IMR-90 (cell line): Measurements from ENCODE around the gene APOL5. TPM values are rescaled to one million over a fixed set of nuclear protein-coding genes. Genes with fewer than 3 reads are reported as not detected.

ENCODE experiments used
- ATAC-seq: fragments of 200-7000 bp; cut with Tn5 transposase; 2 replicates; pipeline ENCODE4 v1.9.1; 2020; ENCODE audit warnings: low read depth, mild to moderate bottlenecking, moderate library complexity
- BruUV-seq: library from RNA; stranded (reverse); fragments of 400-500 nt; replicated peaks from 2 replicates; lab custom pipeline; 2021; lab: Mats Ljungman, UMichigan
- CTCF ChIA-PET: fragments of 300-600 bp; formaldehyde crosslinking; extraction: SDS; loops from one replicate; lab custom pipeline; 2021; ENCODE audit warnings: antibody characterized with exemption; lab: Yijun Ruan, JAX
- POLR2A ChIA-PET: fragments of 300-600 bp; sonication (Branson Sonifier 250); formaldehyde crosslinking; loops from one replicate; lab custom pipeline; 2022; ENCODE audit warnings: antibody characterized with exemption; ENCODE audit not compliant: unreplicated experiment; lab: Charles Lee
- DNase-seq: peaks from one replicate; pipeline ENCODE4 v3.0.0; 2013
- H2AFZ ChIP-seq: replicated peaks from 2 replicates; pipeline ENCODE3; 2013; ENCODE audit warnings: low read length, mild to moderate bottlenecking; ENCODE audit not compliant: poor library complexity
- H2AK5ac ChIP-seq: 2 replicates; pipeline ENCODE4 v1.6.1; 2013; ENCODE audit warnings: low read depth, low read length, inconsistent platforms
- H2AK9ac ChIP-seq: replicated peaks from 2 replicates; pipeline ENCODE3; 2013; ENCODE audit warnings: mild to moderate bottlenecking, low read depth, low read length, moderate library complexity; ENCODE audit not compliant: poor library complexity
- H2BK120ac ChIP-seq: 2 replicates; pipeline ENCODE4 v1.6.1; 2013; ENCODE audit warnings: low read depth, low read length, inconsistent platforms
- H2BK15ac ChIP-seq: 3 replicates; pipeline ENCODE4 v1.6.1; 2013; ENCODE audit warnings: low read depth, low read length, inconsistent platforms
- H2BK20ac ChIP-seq: 2 replicates; pipeline ENCODE4 v1.6.1; 2013; ENCODE audit warnings: low read depth, mild to moderate bottlenecking, inconsistent platforms, low read length, moderate library complexity
- H2BK5ac ChIP-seq: 2 replicates; pipeline ENCODE4 v1.6.1; 2013; ENCODE audit warnings: mild to moderate bottlenecking, low read depth, low read length, inconsistent platforms; ENCODE audit not compliant: poor library complexity, severe bottlenecking
- H3K14ac ChIP-seq: replicated peaks from 2 replicates; pipeline ENCODE4 v1.6.1; 2013; ENCODE audit warnings: low read depth, low read length, inconsistent platforms
- H3K18ac ChIP-seq: 2 replicates; pipeline ENCODE4 v1.6.1; 2013; ENCODE audit warnings: low read depth, low read length, control low read depth
- H3K23ac ChIP-seq: 2 replicates; pipeline ENCODE4 v1.6.1; 2013; ENCODE audit warnings: low read depth, low read length, inconsistent platforms
- H3K27ac ChIP-seq: 2 replicates; pipeline ENCODE4 v1.5.1; 2013; ENCODE audit warnings: mild to moderate bottlenecking, control low read depth, low read length; ENCODE audit not compliant: insufficient read depth
- H3K27me3 ChIP-seq: 2 replicates; pipeline ENCODE4 v1.6.1; 2013; ENCODE audit warnings: low read length; ENCODE audit not compliant: control insufficient read depth, insufficient read depth
- H3K36me3 ChIP-seq: 2 replicates; pipeline ENCODE4 v1.6.1; 2013; ENCODE audit warnings: low read length, mixed read lengths; ENCODE audit not compliant: control insufficient read depth, insufficient read depth
- H3K4ac ChIP-seq: 2 replicates; pipeline ENCODE4 v1.6.1; 2013; ENCODE audit warnings: low read depth, low read length, inconsistent platforms
- H3K4me1 ChIP-seq: 2 replicates; pipeline ENCODE4 v1.6.1; 2013; ENCODE audit warnings: low read length, mixed read lengths; ENCODE audit not compliant: control insufficient read depth, insufficient read depth
- H3K4me2 ChIP-seq: 2 replicates; pipeline ENCODE4 v1.6.1; 2013; ENCODE audit warnings: low read depth, mild to moderate bottlenecking, control low read depth, low read length, moderate library complexity
- H3K4me3 ChIP-seq: 2 replicates; pipeline ENCODE4 v1.5.1; 2013; ENCODE audit warnings: low read depth, mild to moderate bottlenecking, control low read depth, low read length, moderate library complexity; ENCODE audit not compliant: insufficient read depth
- H3K56ac ChIP-seq: 2 replicates; pipeline ENCODE4 v1.6.1; 2013; ENCODE audit warnings: low read length, inconsistent platforms; ENCODE audit not compliant: insufficient read depth; ENCODE audit errors: extremely low read depth
- H3K79me1 ChIP-seq, 2 experiments: 2 replicates each; pipeline ENCODE4 v1.6.1; 2013; ENCODE audit warnings: low read length in 2 of 2, inconsistent platforms in 1 of 2, low read depth in 1 of 2
- H3K9ac ChIP-seq: 2 replicates; pipeline ENCODE4 v1.6.1; 2013; ENCODE audit warnings: low read depth, low read length, control low read depth
- H3K9me1 ChIP-seq: 2 replicates; pipeline ENCODE4 v1.6.1; 2013; ENCODE audit warnings: low read length, inconsistent platforms; ENCODE audit not compliant: insufficient read depth
- H3K9me3 ChIP-seq: 2 replicates; pipeline ENCODE4 v1.6.1; 2013; ENCODE audit warnings: low read length; ENCODE audit not compliant: control insufficient read depth, insufficient read depth
- H4K20me1 ChIP-seq: 2 replicates; pipeline ENCODE4 v1.6.1; 2013; ENCODE audit warnings: low read length, inconsistent platforms; ENCODE audit not compliant: insufficient read depth
- H4K5ac ChIP-seq: 2 replicates; pipeline ENCODE4 v1.6.1; 2013; ENCODE audit warnings: mild to moderate bottlenecking, low read depth, low read length, control low read depth
- H4K8ac ChIP-seq, 2 experiments: 2 replicates each; pipeline ENCODE4 v1.6.1; 2013; ENCODE audit warnings: low read depth in 2 of 2, low read length in 2 of 2, control low read depth in 1 of 2, inconsistent platforms in 1 of 2
- H4K91ac ChIP-seq: 2 replicates; pipeline ENCODE4 v1.6.1; 2013; ENCODE audit warnings: low read depth, low read length, inconsistent platforms; ENCODE audit not compliant: insufficient read depth
- BHLHE40 ChIP-seq: fragments of 150-350 bp; IDR thresholded peaks from 2 replicates; pipeline ENCODE4 v1.6.1; 2016; ENCODE audit warnings: mild to moderate bottlenecking, low read depth, low read length
- CEBPB ChIP-seq: IDR thresholded peaks from 2 replicates; pipeline ENCODE4 v1.6.1; 2012; ENCODE audit warnings: low read depth, low read length, improper control_type of control experiment
- CHD1 ChIP-seq: IDR thresholded peaks from 2 replicates; pipeline ENCODE4 v1.6.1; 2012; ENCODE audit warnings: low read depth, low read length, improper control_type of control experiment
- CTCF ChIP-seq: conservative IDR thresholded peaks from 2 replicates; pipeline ENCODE4 v1.5.1; 2012; ENCODE audit warnings: mild to moderate bottlenecking, low read depth, low read length, improper control_type of control experiment
- ELK1 ChIP-seq: fragments of 150-350 bp; IDR thresholded peaks from 2 replicates; pipeline ENCODE4 v1.6.1; 2016; ENCODE audit warnings: low read depth, mild to moderate bottlenecking, low read length, moderate library complexity, borderline replicate concordance
- FOS ChIP-seq: fragments of 150-350 bp; IDR thresholded peaks from 2 replicates; pipeline ENCODE4 v1.6.1; 2016; ENCODE audit warnings: low read depth, low read length
- MAFK ChIP-seq: IDR thresholded peaks from 2 replicates; pipeline ENCODE4 v1.6.1; 2012; ENCODE audit warnings: low read depth, low read length, improper control_type of control experiment
- MAZ ChIP-seq: IDR thresholded peaks from 2 replicates; pipeline ENCODE4 v1.6.1; 2012; ENCODE audit warnings: low read depth, mild to moderate bottlenecking, low read length, improper control_type of control experiment, moderate library complexity, borderline replicate concordance
- MXI1 ChIP-seq: IDR thresholded peaks from 2 replicates; pipeline ENCODE4 v1.6.1; 2012; ENCODE audit warnings: low read depth, mild to moderate bottlenecking, low read length, moderate library complexity, borderline replicate concordance
- NFE2L2 ChIP-seq: fragments of 150-350 bp; IDR thresholded peaks from 2 replicates; pipeline ENCODE4 v1.6.1; 2016; ENCODE audit warnings: low read depth, mild to moderate bottlenecking, low read length
- POLR2A ChIP-seq: IDR thresholded peaks from 2 replicates; pipeline ENCODE4 v1.6.1; 2012; ENCODE audit warnings: mild to moderate bottlenecking, low read depth, low read length
- RAD21 ChIP-seq: IDR thresholded peaks from 2 replicates; pipeline ENCODE4 v1.6.1; 2012; ENCODE audit warnings: low read length, improper control_type of control experiment
- RCOR1 ChIP-seq: IDR thresholded peaks from 2 replicates; pipeline ENCODE4 v1.6.1; 2012; ENCODE audit warnings: mild to moderate bottlenecking, low read length, improper control_type of control experiment; ENCODE audit not compliant: insufficient replicate concordance
- RFX5 ChIP-seq: IDR thresholded peaks from 2 replicates; pipeline ENCODE4 v1.8.0; 2012; ENCODE audit warnings: low read depth, mild to moderate bottlenecking, low read length, moderate library complexity
- SMC3 ChIP-seq: fragments of 150-350 bp; IDR thresholded peaks from 2 replicates; pipeline ENCODE4 v1.6.1; 2016; ENCODE audit warnings: low read depth, mild to moderate bottlenecking, antibody characterized with exemption, low read length, moderate library complexity
- WGBS, 2 experiments: methylation state at CpG; one replicate each; pipeline versions ENCODE4 v1.1.5 to v1.1.7; 2013; ENCODE audit warnings: missing lambda C conversion rate in 2 of 2; ENCODE audit not compliant: insufficient read length in 1 of 2; ENCODE audit errors: extremely low coverage in 2 of 2; 5-methylcytosine and 5-hydroxymethylcytosine counted together
- dilution Hi-C: fragments of 300-500 bp; cut with HindIII; formaldehyde crosslinking; loops from one replicate; pipeline ENCODE4 v1.14.3; 2018; ENCODE audit warnings: low sequenced_read_pairs; ENCODE audit not compliant: unreplicated experiment
- in situ Hi-C: fragments of 300-500 bp; cut with MboI; formaldehyde crosslinking; loops from 3 replicates; pipeline ENCODE4 v1.14.3; 2019; ENCODE audit warnings: low sequenced_read_pairs, inconsistent platforms, mixed read lengths
- intact Hi-C: fragments of 100-400 bp; cut with micrococcal nuclease; formaldehyde crosslinking; loops from 2 replicates; pipeline ENCODE4 v1.10.0; 2022
- polyA plus RNA-seq, 3 experiments: library from polyadenylated mRNA; depleted of rRNA; stranded (reverse); fragments of >200 nt; gene quantifications; 2 replicates each; pipeline ENCODE4 v1.2.3, GENCODE V29; 2012; ENCODE audit warnings: low replicate concordance in 1 of 3
- total RNA-seq: library from RNA; depleted of rRNA; stranded (reverse); fragments of >200 nt; gene quantifications from 2 replicates; pipeline ENCODE4 v1.2.3, GENCODE V29; 2012
- TF ChIP-seq, protein P1 (sequence below): fragments of 150-350 bp; IDR thresholded peaks from 2 replicates; pipeline ENCODE4 v1.6.1; 2017; ENCODE audit warnings: mild to moderate bottlenecking, antibody characterized with exemption, low read length, low read depth

APOL5 gene
- total and polyA plus RNA-seq, 2 of the 4 experiments (the other 2 are of a cell fraction), result 0.15 to 0.18 TPM

- Histone ChIP-seq H3K27me3 (no peaks in the 10 kb centered on the region), H4K91ac (no peak overlapping the region), H3K18ac (no peak overlapping the region), H3K27ac (no peak overlapping the region), H4K20me1 (no peaks in the 10 kb centered on the region), H3K4me1 (no peaks in the 10 kb centered on the region), H3K14ac (no peak overlapping the region), H4K5ac (no peak overlapping the region), H3K36me3 (peaks cover 19% of the 10 kb centered on the region), H3K23ac (no peak overlapping the region), H2BK15ac (no peak overlapping the region), H3K9me1 (peaks cover 4% of the 10 kb centered on the region; the same call in 1 of the 2 replicates), H4K8ac (no peak overlapping the region), H2AK9ac (no peak overlapping the region), H2BK5ac (no peak overlapping the region), H3K4me3 (no peak overlapping the region), H3K79me1 (no peaks in the 10 kb centered on the region; a peak in 1 of 4 replicates), H3K4me2 (no peak overlapping the region), H3K9me3 (no peaks in the 10 kb centered on the region), H2BK20ac (no peak overlapping the region), H2AFZ (no peak overlapping the region), H2BK120ac (no peak overlapping the region), H2AK5ac (0 out of 2 replicates have a peak overlapping the region, but pooled peaks have one; percentile 9), H3K9ac (no peak overlapping the region), H3K56ac (no peak overlapping the region), H3K4ac (no peak overlapping the region)
- no peak for DNase-seq
- POLR2A ChIA-PET, result no interaction called here
- TF ChIP-seq POLR2A (no peak), RCOR1 (no peak), SMC3 (no peak), MAFK (no peak), MXI1 (no peak), RFX5 (no peak), CEBPB (no peak), NFE2L2 (no peak), CTCF (no peak), CHD1 (no peak), BHLHE40 (no peak), FOS (no peak), ELK1 (no peak), MAZ (no peak), RAD21 (no peak)
- TF ChIP-seq, protein P1, sequence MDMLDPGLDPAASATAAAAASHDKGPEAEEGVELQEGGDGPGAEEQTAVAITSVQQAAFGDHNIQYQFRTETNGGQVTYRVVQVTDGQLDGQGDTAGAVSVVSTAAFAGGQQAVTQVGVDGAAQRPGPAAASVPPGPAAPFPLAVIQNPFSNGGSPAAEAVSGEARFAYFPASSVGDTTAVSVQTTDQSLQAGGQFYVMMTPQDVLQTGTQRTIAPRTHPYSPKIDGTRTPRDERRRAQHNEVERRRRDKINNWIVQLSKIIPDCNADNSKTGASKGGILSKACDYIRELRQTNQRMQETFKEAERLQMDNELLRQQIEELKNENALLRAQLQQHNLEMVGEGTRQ, result no peak
- ATAC-seq, result no peak
- WGBS, 2 experiments, result no CpG with 5 or more reads among the region's 7 CpGs
- intact Hi-C loops (no loop called here), in situ Hi-C loops (no loop called here), dilution Hi-C loops (no loop called here)
- BruUV-seq, result no TSS peak
- CTCF ChIA-PET, result no interaction called here
Measured at GRCh38 chr22:35734517-35734827, 16.8 kb downstream of the APOL5 start.
